ENCODE results near the gene DCDC2C. TPM values are rescaled to one million over a fixed set of nuclear protein-coding genes. Genes with fewer than 3 reads are reported as not detected.

Gene DCDC2C
- total RNA-seq, 6 experiments from 2014 or later: not detected

- Mint-ChIP-seq H3K27ac (no peak overlapping the region), H3K27me3 (ENCODE audit: insufficient read depth) (no peaks in the 10 kb centered on the region; the same call in 1 of the 2 replicates), H3K4me1 (ENCODE audit: low read depth) (no peaks in the 10 kb centered on the region), H3K9me3 (peaks cover 49% of the 10 kb centered on the region), H3K4me3 (no peak overlapping the region), H3K36me3 (ENCODE audit: low read depth) (no peaks in the 10 kb centered on the region)
- DNase-seq: no peak
- no peak for TF ChIP-seq CTCF (IDR thresholded peaks at IDR 0.05)
These were observed 169.1 kb downstream of the DCDC2C start for GRCh38 chr2:3872451-3872850.

GRCh38 chr2:3873899-3874298, 170.5 kb downstream of the DCDC2C start:
- H3K9me3 Mint-ChIP-seq: peaks cover 45% of the 10 kb centered on the region
- no peak for TF ChIP-seq CTCF (IDR thresholded peaks at IDR 0.05)

GRCh38 chr2:3876221-3876620, 172.8 kb downstream of the DCDC2C start:
- Mint-ChIP-seq H3K4me1 (ENCODE audit: low read depth) (no peaks in the 10 kb centered on the region), H3K36me3 (ENCODE audit: low read depth) (no peaks in the 10 kb centered on the region), H3K9me3 (peaks cover 50% of the 10 kb centered on the region), H3K27ac (no peak overlapping the region), H3K27me3 (ENCODE audit: insufficient read depth) (no peaks in the 10 kb centered on the region; the same call in none of the 2 replicates), H3K4me3 (no peak overlapping the region)
- DNase-seq: no peak
- TF ChIP-seq CTCF (IDR thresholded peaks at IDR 0.05): no peak

More at GRCh38 chr2:3873899-3874298, 170.5 kb downstream of the DCDC2C start:
- no peaks in the 10 kb centered on the region for H3K36me3 Mint-ChIP-seq (ENCODE audit: low read depth)
- no peaks in the 10 kb centered on the region for H3K27me3 Mint-ChIP-seq (ENCODE audit: insufficient read depth)
- no peak overlapping the region for H3K4me3 Mint-ChIP-seq
- no peak for DNase-seq
- no peak overlapping the region for H3K27ac Mint-ChIP-seq
- H3K4me1 Mint-ChIP-seq (ENCODE audit: low read depth): no peaks in the 10 kb centered on the region

GRCh38 chr2:3876685-3877084, 173.3 kb downstream of the DCDC2C start:
- no peak for DNase-seq
- Mint-ChIP-seq H3K36me3 (ENCODE audit: low read depth) (no peaks in the 10 kb centered on the region), H3K27ac (no peak overlapping the region), H3K4me1 (ENCODE audit: low read depth) (no peaks in the 10 kb centered on the region), H3K27me3 (ENCODE audit: insufficient read depth) (no peaks in the 10 kb centered on the region; the same call in none of the 2 replicates), H3K9me3 (peaks cover 50% of the 10 kb centered on the region), H3K4me3 (no peak overlapping the region)
- no peak for TF ChIP-seq CTCF (IDR thresholded peaks at IDR 0.05)

- no peak for DNase-seq
- Mint-ChIP-seq H3K4me3 (no peak overlapping the region), H3K4me1 (ENCODE audit: low read depth) (no peaks in the 10 kb centered on the region), H3K27me3 (ENCODE audit: insufficient read depth) (no peaks in the 10 kb centered on the region; the same call in 1 of the 2 replicates), H3K9me3 (peaks cover 32% of the 10 kb centered on the region), H3K36me3 (ENCODE audit: low read depth) (no peaks in the 10 kb centered on the region), H3K27ac (no peak overlapping the region)
- no peak for TF ChIP-seq CTCF (IDR thresholded peaks at IDR 0.05)
These were observed 182.6 kb downstream of the DCDC2C start for GRCh38 chr2:3885629-3886628.

All from HFFc6 (cell line).